ENCODE data around the gene RNF11. TPM values are rescaled to one million over a fixed set of nuclear protein-coding genes. Genes with fewer than 3 reads are reported as not detected.

The RNF11 gene
- total and polyA plus RNA-seq, 2 of the 8 experiments (the other 6 are each of a cell fraction or from before 2014, with no cell fraction given): 49.6 to 54.2 TPM

DNA sequence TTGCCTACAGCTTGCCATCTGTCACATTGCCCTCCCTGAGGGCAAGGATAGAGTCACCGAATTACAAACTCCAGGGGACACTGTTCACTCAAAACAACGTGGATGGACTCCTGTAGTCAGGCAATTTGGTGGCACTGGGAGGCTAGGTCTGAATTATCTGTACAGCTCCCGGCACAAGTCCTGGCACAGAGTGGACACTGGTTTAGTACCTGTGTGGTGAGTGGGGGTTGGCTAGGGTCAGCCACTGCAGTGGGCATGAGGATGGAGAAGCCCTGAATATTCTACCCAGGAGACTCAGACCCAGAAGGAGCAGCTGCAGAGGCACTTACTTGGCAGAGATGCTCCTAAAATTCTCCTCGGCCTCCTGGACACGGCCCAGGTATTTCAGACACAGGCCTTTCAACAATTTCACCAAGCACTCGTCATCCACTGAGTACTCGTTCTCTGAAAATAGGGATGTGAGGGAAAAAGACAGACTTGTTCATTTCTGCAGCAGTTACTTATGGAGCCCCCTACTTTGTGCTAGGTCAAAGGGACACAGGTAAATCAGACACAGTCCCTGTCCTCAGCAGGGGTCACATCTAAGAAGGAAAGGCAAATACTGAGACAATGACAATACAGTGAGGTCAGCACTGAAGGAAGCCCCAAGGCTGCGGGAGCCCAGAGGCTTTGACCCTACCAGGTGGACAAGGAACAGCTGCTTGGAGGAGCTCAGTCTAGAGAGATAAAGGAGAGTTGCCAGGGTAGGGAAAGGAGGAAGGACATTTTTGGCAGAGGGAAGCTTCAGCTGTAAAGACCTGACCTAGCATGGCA lies 53.8 kb downstream of the RNF11 start (continued):
- TF ChIP-seq, protein P1, sequence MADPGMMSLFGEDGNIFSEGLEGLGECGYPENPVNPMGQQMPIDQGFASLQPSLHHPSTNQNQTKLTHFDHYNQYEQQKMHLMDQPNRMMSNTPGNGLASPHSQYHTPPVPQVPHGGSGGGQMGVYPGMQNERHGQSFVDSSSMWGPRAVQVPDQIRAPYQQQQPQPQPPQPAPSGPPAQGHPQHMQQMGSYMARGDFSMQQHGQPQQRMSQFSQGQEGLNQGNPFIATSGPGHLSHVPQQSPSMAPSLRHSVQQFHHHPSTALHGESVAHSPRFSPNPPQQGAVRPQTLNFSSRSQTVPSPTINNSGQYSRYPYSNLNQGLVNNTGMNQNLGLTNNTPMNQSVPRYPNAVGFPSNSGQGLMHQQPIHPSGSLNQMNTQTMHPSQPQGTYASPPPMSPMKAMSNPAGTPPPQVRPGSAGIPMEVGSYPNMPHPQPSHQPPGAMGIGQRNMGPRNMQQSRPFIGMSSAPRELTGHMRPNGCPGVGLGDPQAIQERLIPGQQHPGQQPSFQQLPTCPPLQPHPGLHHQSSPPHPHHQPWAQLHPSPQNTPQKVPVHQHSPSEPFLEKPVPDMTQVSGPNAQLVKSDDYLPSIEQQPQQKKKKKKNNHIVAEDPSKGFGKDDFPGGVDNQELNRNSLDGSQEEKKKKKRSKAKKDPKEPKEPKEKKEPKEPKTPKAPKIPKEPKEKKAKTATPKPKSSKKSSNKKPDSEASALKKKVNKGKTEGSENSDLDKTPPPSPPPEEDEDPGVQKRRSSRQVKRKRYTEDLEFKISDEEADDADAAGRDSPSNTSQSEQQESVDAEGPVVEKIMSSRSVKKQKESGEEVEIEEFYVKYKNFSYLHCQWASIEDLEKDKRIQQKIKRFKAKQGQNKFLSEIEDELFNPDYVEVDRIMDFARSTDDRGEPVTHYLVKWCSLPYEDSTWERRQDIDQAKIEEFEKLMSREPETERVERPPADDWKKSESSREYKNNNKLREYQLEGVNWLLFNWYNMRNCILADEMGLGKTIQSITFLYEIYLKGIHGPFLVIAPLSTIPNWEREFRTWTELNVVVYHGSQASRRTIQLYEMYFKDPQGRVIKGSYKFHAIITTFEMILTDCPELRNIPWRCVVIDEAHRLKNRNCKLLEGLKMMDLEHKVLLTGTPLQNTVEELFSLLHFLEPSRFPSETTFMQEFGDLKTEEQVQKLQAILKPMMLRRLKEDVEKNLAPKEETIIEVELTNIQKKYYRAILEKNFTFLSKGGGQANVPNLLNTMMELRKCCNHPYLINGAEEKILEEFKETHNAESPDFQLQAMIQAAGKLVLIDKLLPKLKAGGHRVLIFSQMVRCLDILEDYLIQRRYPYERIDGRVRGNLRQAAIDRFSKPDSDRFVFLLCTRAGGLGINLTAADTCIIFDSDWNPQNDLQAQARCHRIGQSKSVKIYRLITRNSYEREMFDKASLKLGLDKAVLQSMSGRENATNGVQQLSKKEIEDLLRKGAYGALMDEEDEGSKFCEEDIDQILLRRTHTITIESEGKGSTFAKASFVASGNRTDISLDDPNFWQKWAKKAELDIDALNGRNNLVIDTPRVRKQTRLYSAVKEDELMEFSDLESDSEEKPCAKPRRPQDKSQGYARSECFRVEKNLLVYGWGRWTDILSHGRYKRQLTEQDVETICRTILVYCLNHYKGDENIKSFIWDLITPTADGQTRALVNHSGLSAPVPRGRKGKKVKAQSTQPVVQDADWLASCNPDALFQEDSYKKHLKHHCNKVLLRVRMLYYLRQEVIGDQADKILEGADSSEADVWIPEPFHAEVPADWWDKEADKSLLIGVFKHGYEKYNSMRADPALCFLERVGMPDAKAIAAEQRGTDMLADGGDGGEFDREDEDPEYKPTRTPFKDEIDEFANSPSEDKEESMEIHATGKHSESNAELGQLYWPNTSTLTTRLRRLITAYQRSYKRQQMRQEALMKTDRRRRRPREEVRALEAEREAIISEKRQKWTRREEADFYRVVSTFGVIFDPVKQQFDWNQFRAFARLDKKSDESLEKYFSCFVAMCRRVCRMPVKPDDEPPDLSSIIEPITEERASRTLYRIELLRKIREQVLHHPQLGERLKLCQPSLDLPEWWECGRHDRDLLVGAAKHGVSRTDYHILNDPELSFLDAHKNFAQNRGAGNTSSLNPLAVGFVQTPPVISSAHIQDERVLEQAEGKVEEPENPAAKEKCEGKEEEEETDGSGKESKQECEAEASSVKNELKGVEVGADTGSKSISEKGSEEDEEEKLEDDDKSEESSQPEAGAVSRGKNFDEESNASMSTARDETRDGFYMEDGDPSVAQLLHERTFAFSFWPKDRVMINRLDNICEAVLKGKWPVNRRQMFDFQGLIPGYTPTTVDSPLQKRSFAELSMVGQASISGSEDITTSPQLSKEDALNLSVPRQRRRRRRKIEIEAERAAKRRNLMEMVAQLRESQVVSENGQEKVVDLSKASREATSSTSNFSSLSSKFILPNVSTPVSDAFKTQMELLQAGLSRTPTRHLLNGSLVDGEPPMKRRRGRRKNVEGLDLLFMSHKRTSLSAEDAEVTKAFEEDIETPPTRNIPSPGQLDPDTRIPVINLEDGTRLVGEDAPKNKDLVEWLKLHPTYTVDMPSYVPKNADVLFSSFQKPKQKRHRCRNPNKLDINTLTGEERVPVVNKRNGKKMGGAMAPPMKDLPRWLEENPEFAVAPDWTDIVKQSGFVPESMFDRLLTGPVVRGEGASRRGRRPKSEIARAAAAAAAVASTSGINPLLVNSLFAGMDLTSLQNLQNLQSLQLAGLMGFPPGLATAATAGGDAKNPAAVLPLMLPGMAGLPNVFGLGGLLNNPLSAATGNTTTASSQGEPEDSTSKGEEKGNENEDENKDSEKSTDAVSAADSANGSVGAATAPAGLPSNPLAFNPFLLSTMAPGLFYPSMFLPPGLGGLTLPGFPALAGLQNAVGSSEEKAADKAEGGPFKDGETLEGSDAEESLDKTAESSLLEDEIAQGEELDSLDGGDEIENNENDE (IDR thresholded peaks at IDR 0.05; ENCODE audit: insufficient replicate concordance, low read length): no peak
- TF ChIP-seq EP300 (IDR thresholded peaks at IDR 0.05; ENCODE audit: borderline replicate concordance in 1 of 2, low read depth in 2 of 2, low read length in 2 of 2): no peak
- no peak for TF ChIP-seq CREB1 (IDR thresholded peaks at IDR 0.05)
- TF ChIP-seq BACH1 (IDR thresholded peaks at IDR 0.05; ENCODE audit: low read length): no peak
- TF ChIP-seq RAD21 (IDR thresholded peaks at IDR 0.05 in 1 of 2, conservative IDR thresholded peaks at IDR 0.05 in 1 of 2; ENCODE audit: low read depth in 2 of 2, low read length in 2 of 2): no peak
- TF ChIP-seq JUND (IDR thresholded peaks at IDR 0.05; ENCODE audit: low read length): no peak
- no peak for TF ChIP-seq GTF2F1 (IDR thresholded peaks at IDR 0.05; ENCODE audit: borderline replicate concordance, low read depth, low read length)
- no peak for TF ChIP-seq TAF1 (IDR thresholded peaks at IDR 0.05; ENCODE audit: low read depth, low read length)
- no peak for TF ChIP-seq SIN3A (conservative IDR thresholded peaks at IDR 0.05 in 1 of 2, IDR thresholded peaks at IDR 0.05 in 1 of 2; ENCODE audit: low read depth in 1 of 2, low read length in 2 of 2)
